Stimulated activated CD4-positive, alpha-beta T cell treated with anti-CD3 and anti-CD28 coated beads, Interleukin-12 subunit alpha, Interleukin-12 subunit beta, amount 100 ng/mL, for 24 hours (primary cell): ENCODE results near the gene ACP6.

Experiments used
- DNase-seq, 2 experiments: peaks; one replicate each; pipeline ENCODE4 v3.0.0-alpha.2; 2020; ENCODE audit warnings: low read depth in 2 of 2

ACP6 gene

DNA sequence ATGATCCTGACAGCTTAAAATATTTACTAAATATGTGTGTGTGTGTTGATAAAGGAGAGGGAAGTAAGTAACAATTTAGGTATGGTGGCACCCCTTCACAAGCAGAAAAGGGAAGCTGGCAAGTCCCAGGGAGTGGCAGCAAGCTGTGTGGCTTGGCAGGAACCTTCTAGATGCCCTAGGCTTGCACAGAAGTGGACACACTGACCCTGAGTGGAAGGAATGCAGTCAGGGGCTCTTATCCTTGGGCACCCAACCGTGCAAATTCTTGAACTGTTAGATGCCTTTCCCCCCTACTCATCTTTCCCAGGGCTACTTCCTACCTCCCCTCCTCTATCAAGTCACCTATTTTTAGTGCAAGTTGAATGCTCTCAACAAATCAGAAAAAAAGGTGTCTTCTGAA lies 18.9 kb downstream of the ACP6 start:
- DNase-seq: no peak

DNA sequence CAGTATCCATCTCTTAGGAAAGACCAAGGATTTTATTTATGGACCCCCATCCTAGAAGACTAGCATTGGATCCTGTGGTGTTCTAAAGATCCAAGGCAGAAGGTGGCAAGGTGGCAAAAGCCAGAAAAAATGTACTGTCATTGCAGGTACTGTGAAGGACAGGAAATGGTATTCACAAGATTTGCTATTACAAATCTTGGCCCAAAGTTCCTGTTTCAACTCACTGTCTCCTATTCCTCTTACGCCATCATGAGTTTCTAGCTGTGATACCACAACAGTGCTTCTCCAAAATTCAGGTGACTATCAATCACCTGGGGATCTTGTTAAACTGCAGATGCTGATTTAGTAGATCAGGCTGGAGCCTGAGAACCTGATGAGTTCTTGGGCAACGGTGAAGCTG lies 21.4 kb downstream of the ACP6 start:
- DNase-seq: no peak

DNA sequence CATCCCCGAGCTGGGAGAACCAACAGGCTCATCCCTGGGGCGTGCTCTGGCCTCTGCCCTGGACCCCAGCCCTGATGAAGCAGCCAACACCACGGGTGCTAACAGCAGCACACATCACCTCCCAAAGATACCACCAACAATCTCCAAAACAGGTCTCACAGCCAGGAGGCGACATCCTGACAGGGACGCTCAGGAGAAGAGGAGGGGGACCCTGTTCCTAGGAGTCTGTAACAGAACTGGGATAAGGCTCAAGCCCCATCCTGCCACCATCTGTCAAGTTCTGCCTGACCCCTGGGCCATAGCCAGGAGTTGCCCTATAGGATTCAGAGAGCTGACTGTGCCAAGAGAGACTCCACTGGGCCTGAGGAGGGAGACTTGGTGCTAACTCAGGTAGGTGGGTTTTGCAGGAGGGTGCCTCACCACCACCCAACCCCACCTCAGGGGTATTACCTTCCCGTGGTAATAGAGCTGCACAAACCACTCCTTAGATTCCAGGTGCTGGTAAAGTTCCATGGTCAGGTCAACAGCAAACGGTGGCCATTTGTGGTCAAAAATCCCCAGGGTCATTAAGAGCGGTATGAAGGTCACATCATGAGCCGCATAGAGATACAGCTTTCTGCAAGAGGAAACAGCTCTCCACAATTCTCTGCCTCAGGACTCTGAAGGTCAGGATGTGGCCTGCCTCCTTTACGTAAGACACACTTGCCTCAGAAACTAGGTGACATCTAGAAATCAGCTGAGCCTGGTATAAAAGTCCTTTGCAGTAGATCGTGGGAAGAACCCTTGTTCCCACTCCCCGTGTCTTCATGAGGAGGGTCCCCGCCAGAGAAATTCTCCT lies 22.3 kb downstream of the ACP6 start:
- no peak for DNase-seq

DNA sequence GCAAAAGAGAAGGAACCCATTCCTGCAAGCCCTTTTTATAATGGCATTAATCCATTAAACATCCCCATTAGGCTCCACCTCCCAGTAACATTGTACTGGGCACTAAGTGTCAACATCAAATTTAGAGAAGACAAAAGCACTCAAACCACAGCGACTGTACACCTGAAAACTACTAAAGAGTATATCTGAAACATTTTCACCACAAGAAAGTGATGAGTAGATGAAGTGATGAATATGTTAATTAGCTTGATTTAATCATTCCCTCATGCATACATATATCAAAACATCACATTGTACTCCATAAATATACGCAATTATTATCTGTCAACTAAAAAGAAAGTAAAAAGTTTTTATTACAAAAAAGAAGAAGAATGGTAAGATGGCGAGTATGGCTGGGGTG lies 26.4 kb downstream of the ACP6 start:
- DNase-seq: no peak

DNA sequence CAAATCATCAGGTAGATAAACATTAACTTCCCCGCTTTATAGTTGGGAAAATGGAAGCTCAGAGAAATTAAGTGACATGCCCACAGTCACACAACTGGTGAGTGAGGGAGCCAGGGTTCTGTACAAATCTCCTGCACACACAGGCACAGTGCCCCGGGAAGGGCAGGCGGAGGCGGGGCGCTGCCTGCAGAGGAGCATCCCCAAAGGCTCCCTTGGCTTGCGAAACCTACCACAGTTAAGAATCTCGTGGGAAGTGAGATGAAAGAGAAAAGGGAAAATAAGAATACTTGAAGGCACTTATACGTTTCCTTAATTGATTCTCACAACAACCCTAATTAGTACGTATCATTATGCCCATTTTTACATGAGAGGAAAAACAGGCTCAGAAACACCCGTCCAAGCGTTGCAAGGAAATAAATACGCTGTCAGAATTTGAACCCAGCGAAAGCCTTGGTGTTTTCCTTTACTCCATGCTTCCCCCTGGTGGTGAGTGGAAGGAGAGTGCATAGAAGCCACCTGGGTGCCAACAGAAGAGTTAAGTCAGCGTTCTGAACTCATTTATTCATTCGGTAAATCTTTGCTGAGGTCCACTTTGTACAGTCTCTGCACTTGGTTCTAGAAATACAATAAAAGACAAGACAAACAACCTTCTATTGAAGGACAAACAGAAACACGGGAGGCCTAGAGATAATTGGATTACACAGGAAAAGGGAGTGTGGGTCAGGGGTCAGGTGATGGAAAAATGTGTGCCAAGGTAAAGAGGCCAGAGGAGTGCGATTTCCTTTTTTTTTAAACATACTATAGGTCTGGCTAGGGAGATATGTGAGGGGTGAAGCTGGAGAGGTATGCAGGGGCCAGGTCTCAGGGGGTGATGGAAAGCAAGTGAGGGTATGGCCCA lies 28.4 kb downstream of the ACP6 start:
- DNase-seq: peak in 1 of 2 experiments; percentile 30

DNA sequence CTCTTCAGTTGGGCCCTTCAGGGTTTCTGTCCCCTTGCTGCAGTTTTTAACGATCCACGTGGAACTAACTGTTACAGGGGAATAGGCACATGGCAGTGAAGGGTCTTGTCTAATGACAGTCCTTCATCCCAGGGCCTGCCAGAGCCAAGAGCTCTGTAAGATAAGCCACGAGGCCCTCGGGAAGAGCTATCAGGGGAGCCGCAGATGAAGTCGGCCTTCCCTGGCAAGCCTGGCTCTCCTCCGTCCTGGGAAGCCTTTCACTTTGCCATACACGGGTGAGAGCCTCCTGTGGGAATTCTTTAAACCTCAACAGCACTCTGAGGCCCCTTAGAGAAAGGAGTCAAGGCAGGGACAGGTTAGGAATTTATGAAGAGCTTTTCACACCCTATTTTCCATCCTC lies 29.0 kb downstream of the ACP6 start:
- DNase-seq: no peak

DNA sequence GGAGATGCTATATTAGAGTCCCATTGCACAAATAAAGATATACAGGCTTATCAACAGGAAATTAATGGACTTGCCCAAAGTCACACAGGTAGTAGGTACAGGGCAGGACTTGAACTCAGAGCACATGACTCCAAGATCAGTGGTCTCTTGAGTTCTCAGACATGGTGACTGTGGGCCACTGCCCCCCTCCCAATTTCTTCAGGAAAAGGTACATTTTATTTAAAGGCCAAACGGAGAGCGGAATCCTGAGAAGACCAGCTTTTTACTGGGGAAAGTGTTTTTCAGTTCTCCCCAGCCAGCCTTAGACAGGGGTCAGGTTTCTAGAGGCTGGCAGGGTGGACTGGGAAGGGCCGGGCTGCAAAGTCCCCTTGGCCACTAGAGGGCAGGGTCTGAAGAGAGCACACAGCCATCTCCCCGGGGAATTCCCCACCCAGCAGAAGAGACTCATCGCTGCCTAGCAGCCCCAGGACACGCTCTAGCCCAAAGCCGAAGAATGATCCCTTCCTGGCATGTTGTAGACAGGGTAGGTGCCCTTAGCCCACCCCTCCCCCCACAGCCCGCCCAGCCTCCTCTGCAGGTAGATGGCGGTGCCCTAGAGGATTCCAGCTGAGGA lies 29.7 kb downstream of the ACP6 start:
- DNase-seq: peak; percentile 51 to 77

DNA sequence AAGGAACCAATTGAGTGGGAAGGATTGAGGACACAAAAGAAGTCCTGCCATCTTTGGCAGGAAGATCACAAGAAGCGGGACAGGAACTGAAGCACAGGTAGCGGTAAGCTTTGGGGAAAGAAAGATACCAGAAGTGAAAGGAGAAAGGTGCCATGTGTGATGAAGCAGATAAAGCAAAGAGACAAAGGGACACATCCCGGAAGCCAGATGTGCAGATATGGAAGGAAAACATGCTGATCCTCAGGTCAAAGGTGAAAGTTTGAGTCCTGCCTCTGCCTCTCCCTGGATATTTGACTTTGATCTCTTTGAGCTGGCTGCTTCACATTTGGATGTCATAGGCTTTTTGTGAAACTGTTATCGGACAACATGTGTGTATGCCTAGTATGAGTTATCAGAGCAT lies 34.0 kb downstream of the ACP6 start:
- DNase-seq: no peak

DNA sequence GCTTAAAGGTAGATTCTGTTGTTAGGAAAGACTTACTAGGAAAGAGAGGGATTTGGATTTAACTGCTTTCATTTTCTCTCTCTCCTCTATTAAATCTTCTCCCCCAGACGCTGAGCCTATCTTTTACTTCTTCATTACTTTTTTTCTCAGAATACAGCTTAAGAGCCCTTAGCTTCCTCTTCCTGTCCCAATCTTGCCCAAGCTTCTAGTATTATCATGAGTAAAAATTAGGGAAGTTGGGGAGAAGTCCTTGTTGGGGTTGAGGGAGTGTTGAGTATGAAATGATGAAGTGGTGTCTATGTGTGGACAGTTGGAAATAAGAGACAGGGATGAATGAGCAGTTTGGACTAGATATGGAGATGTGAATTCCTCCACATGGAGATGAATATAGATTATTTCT lies 35.0 kb downstream of the ACP6 start:
- no peak for DNase-seq

DNA sequence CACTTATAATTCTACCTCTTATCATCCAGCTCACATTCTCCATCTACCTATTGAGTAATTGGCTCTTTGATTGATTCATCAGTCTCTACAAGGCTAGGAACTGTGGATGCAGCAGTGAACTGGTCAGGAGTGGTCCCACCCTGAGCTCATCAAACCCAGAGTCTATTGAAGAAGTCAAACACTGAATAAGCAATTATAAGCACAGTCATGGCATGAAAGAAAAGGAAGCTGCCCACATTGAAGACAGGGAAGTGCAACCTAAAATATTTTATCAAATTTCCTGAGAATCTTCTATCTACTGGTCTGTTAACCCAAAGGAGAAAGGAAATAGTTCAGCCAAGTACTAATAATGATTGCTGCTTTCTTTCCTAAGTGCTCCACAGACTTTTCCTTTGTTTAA lies 35.7 kb downstream of the ACP6 start:
- DNase-seq: no peak

DNA sequence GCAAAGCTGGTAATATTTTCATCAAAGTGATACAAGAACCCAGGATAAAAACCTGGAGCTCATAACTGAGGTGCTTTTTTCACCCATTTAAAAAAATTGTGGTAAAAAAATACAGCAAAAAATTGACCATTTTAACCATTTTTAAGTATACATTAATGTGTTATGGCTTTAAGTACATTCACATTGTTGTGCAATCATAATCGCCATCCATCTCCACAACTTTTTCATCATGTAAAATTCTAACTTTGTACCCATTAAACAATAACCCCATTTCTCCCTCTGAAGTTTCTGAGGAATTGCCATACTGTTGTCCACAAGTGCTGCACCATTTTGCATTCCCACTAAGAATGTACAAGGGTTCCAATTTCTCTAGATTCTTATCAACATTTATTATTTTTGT lies 36.6 kb downstream of the ACP6 start:
- DNase-seq: no peak

DNA sequence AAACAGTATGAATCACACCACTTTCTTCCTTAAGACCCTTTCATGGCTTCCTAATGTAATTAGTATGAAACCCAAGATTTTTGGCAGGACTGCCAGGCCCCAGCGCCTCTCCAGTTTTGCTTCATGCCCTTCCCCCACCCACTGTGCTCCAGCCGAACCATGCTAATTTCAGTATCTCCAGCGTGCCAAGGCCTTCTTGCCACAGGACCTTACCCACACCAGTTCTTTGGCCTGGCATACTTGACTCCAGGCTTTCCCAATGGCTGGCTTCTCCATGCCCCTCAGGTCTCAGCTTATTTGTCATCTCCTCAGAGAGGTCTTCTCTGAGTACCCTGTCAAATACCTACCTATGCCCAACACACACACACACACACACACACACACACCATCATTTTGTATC lies 38.5 kb downstream of the ACP6 start:
- no peak for DNase-seq

DNA sequence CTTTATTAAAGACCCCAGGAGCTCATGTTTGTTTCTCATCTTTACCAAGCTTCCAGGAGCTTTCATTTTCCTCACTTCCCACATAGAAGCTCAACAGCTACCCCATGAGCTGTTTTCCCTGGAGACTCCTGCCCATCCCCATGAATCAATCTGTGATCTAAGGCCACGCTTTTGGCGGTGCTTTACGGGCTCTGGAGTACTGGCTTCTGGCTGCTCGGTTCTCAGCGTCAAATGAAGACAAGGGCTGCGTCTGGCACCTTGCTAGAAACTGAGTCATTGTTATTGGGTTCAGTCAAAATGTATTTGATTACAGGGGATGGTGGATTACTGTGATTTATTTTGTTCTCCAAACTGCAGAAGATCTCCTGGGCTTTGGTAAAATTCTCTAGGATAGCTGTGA lies 39.9 kb downstream of the ACP6 start:
- no peak for DNase-seq

DNA sequence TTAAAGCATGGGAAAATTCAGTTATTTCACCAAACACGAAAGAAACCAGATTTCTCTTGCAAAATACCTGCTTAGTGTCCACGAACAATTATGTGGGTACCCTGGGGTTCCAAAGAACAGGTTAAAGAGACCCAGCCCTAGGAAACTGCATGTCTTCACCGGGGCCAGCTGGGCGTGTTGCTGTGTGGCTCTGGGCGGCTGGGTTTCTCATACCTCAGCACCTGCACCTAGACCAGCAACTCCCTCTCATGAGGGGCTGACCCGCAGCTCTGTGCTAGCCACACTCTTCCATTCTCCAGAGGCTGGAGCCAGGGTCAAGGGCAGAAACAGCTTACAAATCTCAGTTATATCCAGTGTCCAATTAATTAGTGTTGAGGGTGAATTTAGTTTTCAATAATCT lies 40.3 kb downstream of the ACP6 start:
- no peak for DNase-seq

DNA sequence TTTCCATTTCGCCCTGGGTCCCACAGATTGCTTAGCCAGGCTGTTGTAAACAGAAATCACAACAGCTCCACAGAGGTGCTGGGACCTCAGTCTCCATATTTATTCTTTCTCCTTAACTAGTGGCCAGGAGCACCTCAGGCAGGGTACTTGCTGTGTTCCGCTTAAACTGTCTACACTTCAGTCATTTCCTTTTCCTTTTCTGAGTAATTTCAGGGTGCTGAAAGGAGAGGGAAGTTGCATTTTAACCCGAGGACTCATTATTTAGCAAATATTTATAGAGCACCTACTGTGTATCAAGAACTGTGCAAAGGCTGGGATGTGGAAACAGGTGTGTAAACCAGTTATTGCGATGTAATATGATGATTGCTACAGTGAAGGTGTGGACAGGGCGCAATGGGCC lies 41.9 kb downstream of the ACP6 start:
- DNase-seq: no peak

DNA sequence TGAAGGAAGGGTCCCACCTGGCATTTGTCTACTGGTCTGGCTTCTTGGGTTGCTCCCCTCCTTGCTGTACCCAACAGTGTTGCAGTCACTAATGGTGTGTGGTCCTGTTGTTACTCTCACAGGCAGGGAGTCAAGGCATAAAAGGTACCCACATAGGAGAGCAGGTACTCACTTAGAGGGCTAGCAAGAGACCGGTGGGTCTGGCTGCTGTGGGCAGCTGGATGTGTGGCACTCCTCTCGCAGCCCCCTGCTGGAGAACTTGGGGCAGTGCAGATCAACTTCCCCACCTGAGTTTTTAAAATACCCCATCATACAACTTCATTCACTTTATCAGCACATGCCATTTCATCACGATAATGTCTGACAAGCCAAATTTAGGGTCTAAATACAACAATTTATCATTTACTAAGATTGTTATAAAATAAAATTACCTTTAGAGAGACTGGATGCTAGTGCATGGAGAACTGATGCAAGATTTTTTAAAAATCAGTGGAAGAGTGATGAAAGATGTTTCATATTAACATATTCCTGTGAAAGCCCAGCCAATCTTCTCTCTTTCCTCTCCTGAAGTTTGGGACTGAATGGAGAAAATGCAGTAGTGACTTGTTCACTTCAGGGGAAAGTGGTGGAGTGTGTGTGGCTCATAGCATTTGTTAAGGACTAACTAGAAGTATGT lies 42.8 kb downstream of the ACP6 start:
- peak in 1 of 2 experiments; percentile 31 for DNase-seq

DNA sequence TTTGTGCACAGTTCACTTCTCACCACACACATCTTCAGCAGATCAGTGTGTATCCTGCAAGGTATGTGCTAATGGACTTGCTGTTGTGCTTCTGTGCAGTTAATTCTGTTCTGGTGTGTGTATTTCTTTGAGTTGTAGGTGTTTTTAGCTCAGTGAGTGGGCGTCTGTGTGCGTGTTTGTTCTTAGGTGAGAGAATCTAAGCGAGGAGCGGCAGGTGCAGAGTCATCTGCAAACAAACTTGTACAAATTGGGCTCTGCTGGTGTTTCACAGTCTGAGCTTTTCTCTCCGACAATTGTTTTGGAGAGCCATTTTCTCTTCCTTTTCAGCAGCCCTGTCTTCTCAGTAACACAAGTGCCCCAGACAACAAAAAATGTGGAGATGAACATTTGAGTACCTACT lies 43.6 kb downstream of the ACP6 start:
- no peak for DNase-seq

DNA sequence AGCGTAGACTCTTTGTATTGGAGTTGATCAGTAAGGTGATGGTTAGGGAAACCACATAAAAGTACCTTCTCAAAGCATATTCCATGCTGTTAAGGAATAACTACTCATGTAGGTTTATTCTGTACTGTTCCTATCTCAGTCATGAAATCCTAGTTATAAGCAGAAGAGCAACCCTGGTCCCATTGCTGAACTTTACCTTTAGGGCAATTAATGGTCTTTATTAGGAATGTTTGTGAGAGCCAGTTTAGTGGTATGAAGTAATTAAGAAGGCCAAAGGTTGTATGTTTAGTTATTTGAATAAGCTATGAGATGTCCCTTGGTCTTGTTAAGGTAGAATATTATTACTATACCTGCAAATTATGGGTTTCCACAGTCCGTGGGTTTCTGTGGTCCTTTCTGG lies 44.0 kb downstream of the ACP6 start:
- DNase-seq: no peak

DNA sequence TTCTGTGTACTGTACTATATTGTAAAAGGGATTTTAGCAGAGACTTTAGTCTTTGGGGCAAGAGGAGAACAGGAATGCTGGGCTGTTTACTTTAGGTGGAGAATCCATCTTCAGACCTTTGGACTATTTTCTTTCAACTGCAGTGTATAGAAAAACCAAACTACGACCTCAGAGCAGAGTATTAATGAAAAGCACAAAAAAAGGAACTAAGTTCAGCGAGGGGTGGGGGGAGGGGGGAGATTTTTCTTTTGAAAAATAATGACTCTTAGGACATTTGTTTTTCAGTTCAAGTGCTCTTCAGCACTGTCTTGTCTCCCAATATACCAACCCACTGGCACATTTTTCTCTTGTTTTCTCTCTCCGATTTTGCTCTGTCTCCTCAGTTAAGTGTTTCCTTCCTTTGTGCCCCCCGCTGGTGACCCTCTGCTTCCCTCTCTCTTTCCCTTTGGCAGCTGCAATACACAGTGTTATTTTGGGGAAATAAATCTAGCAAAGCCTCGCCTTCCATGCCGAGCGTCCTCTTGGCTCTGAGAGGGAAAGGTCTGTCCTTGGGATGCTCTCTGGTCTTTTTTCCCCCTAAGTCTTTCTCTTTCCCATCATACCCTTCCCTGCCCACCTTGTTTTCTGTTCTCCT lies 44.8 kb downstream of the ACP6 start:
- DNase-seq: no peak

DNA sequence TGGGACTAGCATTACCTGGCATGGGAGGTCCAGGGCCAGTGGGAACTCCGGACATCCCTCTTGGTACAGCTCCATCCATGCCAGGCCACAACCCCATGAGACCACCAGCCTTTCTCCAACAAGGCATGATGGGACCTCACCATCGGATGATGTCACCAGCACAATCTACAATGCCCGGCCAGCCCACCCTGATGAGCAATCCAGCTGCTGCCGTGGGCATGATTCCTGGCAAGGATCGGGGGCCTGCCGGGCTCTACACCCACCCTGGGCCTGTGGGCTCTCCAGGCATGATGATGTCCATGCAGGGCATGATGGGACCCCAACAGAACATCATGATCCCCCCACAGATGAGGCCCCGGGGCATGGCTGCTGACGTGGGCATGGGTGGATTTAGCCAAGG lies 45.8 kb downstream of the ACP6 start:
- DNase-seq: no peak

DNA sequence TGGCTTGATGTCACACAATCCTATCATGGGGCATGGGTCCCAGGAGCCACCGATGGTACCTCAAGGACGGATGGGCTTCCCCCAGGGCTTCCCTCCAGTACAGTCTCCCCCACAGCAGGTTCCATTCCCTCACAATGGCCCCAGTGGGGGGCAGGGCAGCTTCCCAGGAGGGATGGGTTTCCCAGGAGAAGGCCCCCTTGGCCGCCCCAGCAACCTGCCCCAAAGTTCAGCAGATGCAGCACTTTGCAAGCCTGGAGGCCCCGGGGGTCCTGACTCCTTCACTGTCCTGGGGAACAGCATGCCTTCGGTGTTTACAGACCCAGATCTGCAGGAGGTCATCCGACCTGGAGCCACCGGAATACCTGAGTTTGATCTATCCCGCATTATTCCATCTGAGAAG lies 46.3 kb downstream of the ACP6 start:
- no peak for DNase-seq

DNA sequence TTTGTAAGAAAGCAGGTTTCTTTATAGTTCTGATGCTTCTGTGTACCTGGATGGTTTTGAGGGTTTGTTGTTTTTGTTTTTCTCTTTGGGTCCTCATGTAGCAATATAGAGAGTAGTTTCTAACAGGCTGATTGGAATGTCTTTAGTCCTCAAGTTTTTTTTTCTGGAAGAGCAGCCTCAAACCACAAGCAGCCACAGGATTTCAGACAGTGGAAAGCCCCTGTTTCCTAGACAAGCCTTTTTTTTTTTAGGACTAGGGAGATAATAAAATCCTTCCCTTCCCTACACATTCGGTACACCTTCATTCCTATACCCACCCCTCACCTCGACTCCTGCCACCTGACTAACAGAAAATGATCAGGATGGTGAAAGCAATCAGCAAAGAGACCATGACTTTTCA lies 47.6 kb downstream of the ACP6 start:
- no peak for DNase-seq
